Ectodermal cell (in vitro differentiated cells): ENCODE results near the gene CD300H. TPM values are rescaled to one million over a fixed set of nuclear protein-coding genes. Genes with fewer than 3 reads are reported as not detected.

Source experiments
- H3K27ac ChIP-seq: 2 replicates; pipeline ENCODE4 v1.7.0; 2013; ENCODE audit warnings: mild to moderate bottlenecking, low read depth, low read length; ENCODE audit not compliant: insufficient read depth, poor library complexity, severe bottlenecking
- H3K27me3 ChIP-seq: 2 replicates; pipeline ENCODE4 v1.7.0; 2013; ENCODE audit warnings: mild to moderate bottlenecking, low read length; ENCODE audit not compliant: insufficient read depth, control insufficient read depth, poor library complexity, severe bottlenecking
- H3K36me3 ChIP-seq: one replicate; pipeline ENCODE4 v1.7.0; 2013; ENCODE audit warnings: low read length; ENCODE audit not compliant: control insufficient read depth, insufficient read depth
- H3K4me1 ChIP-seq: one replicate; pipeline ENCODE4 v1.7.0; 2013; ENCODE audit warnings: low read length; ENCODE audit not compliant: control insufficient read depth, insufficient read depth
- H3K4me3 ChIP-seq: 2 replicates; pipeline ENCODE4 v1.7.0; 2013; ENCODE audit warnings: low read depth, low read length, control low read depth; ENCODE audit not compliant: insufficient read depth
- H3K9me3 ChIP-seq: 2 replicates; pipeline ENCODE4 v1.7.0; 2013; ENCODE audit warnings: mild to moderate bottlenecking, low read length, moderate library complexity; ENCODE audit not compliant: control insufficient read depth
- WGBS, 2 experiments: methylation state at CpG; one replicate each; pipeline ENCODE4 v1.1.7; 2013; ENCODE audit warnings: missing lambda C conversion rate in 2 of 2; 5-methylcytosine and 5-hydroxymethylcytosine counted together
- polyA plus RNA-seq, 4 experiments: library from polyadenylated mRNA; stranded (reverse); fragments of 50-300 nt; gene quantifications; one replicate each; pipeline ENCODE4 v1.2.3, GENCODE V29; 2013

The CD300H gene
- not detected for polyA plus RNA-seq (2013, experiment 1 of 4)
- not detected for polyA plus RNA-seq (2013, experiment 2 of 4)
- polyA plus RNA-seq (2013, experiment 3 of 4), result not detected
- not detected for polyA plus RNA-seq (2013, experiment 4 of 4)

DNA sequence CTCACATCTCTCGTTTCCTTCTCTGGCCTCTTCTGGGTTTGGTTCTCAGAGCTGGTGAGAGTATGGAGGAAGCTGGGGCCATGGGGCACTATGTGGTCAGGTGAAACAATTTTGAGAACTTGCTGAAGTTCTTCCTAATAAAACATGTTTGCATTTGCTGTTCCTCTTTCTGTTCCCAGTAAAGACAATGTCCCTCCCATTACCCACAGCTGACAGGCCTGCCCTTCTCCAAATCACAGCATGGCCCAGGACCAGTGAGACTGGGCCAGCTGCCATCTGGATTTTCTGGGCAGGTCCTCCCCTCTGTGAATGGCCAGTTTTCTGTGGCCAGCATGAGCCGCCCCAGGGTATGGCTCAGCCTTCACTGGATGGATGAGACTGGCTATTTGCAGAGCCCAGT is at the start of gene CD300H:
Gene CD300H (minus strand): TSS at position 113 of the 400 bp plus-strand sequence.
- H3K27ac ChIP-seq, result no peak within 1 kb of the TSS
- H3K27me3 ChIP-seq, result no peaks in the 10 kb centered on the region
- no peak within 1 kb of the TSS for H3K4me3 ChIP-seq
- no peaks in the 10 kb centered on the region for H3K9me3 ChIP-seq
- 88% methylated on average over 2 of the region's 2 CpGs for WGBS, 2 experiments
- no peaks in the 10 kb centered on the region for H3K4me1 ChIP-seq
- no peaks in the 10 kb centered on the region for H3K36me3 ChIP-seq

DNA sequence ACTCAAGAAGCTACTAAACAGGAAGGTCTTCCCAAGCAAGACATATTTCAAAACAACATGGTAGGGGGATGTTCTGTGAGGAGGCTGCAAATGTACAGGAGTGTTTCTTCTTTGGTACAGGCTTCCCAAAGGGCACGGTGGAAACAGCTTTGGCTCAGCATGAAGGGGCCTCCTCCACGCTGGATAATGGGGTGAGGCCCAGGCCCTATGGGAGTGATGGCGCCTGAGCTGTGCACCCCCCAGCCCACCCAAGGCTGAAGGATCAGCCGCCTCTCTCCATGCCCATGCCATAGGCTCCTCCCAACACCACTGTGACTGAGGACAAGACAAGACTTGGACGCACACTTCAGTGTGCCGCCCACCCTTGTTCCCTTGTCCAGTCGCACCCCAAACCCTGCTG is 49.4 kb upstream of the CD300H start:
- no peaks in the 10 kb centered on the region for H3K9me3 ChIP-seq
- no peaks in the 10 kb centered on the region for H3K36me3 ChIP-seq
- WGBS, 2 experiments, result 86 to 90% methylated on average over 7 of the region's 7 CpGs
- no peak overlapping the region for H3K27ac ChIP-seq
- peaks cover 35% of the 10 kb centered on the region for H3K27me3 ChIP-seq
- H3K4me3 ChIP-seq, result no peak overlapping the region
- H3K4me1 ChIP-seq, result no peaks in the 10 kb centered on the region

DNA sequence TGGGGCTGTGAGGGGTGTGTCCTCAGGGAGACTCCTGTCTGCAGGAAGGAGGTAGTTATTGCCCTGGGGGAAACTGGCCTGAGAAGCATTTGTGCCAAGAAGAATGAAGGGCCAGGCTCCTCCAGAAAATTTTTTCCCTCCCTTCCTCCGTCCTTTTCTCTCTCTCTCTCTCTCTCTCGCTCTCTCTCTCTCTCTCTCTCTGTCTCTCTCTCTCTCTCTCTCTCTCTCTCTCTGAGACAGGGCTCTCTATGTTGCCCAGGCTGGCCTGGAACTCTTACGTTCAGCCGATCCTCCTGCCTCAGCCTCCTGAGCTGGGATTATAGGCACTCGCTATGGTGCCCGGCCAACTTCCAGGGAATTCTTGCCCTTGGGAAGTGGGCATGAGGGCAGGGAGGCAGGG is 44.7 kb upstream of the CD300H start:
- no peaks in the 10 kb centered on the region for H3K9me3 ChIP-seq
- 87 to 93% methylated on average over 6 of the region's 6 CpGs for WGBS, 2 experiments
- H3K4me1 ChIP-seq, result no peaks in the 10 kb centered on the region
- no peak overlapping the region for H3K4me3 ChIP-seq
- no peak overlapping the region for H3K27ac ChIP-seq
- no peaks in the 10 kb centered on the region for H3K36me3 ChIP-seq
- peaks cover 46% of the 10 kb centered on the region for H3K27me3 ChIP-seq

- H3K27me3 ChIP-seq, result peaks cover 43% of the 10 kb centered on the region
- no peak overlapping the region for H3K27ac ChIP-seq
- H3K4me1 ChIP-seq, result no peaks in the 10 kb centered on the region
- no peak overlapping the region for H3K4me3 ChIP-seq
- H3K9me3 ChIP-seq, result no peaks in the 10 kb centered on the region
- no peaks in the 10 kb centered on the region for H3K36me3 ChIP-seq
- WGBS, 2 experiments, result 39 to 43% methylated on average over 2 of the region's 2 CpGs
These were observed 42.8 kb upstream of the CD300H start for GRCh38 chr17:74610108-74610507.

DNA sequence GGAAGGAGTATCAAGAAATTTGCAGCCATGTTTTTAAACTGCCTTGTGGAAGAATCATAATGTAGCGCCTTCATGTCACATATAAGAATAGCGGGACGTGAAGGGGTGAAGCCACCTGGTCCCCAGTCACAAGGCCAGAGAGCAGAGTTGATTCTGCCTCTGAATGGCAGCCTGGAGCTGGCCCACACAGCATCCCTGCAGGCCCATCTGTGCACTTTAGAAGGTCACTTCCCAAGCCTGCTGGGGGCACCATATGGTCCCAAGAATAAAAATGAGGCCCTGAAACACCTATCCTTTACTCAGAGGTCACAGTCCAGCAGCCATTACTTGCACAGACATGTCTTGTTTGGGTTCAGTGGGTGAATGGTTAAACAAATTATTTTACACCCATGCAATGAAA is 41.2 kb upstream of the CD300H start:
- 91 to 92% methylated on average over 3 of the region's 3 CpGs for WGBS, 2 experiments
- peaks cover 30% of the 10 kb centered on the region for H3K27me3 ChIP-seq
- H3K9me3 ChIP-seq, result no peaks in the 10 kb centered on the region
- no peaks in the 10 kb centered on the region for H3K36me3 ChIP-seq
- H3K27ac ChIP-seq, result no peak overlapping the region
- no peak overlapping the region for H3K4me3 ChIP-seq
- peaks cover 6% of the 10 kb centered on the region for H3K4me1 ChIP-seq

GRCh38 chr17:74607221-74607620 is 39.9 kb upstream of the CD300H start:
- no peaks in the 10 kb centered on the region for H3K9me3 ChIP-seq
- no peak overlapping the region for H3K4me3 ChIP-seq
- H3K27me3 ChIP-seq, result peaks cover 22% of the 10 kb centered on the region
- no peaks in the 10 kb centered on the region for H3K36me3 ChIP-seq
- peaks cover 15% of the 10 kb centered on the region for H3K4me1 ChIP-seq
- 96% methylated on average over 1 of the region's 1 CpG; no CpG with 5 or more reads in 1 of the 2 experiments for WGBS, 2 experiments
- H3K27ac ChIP-seq, result no peak overlapping the region

DNA sequence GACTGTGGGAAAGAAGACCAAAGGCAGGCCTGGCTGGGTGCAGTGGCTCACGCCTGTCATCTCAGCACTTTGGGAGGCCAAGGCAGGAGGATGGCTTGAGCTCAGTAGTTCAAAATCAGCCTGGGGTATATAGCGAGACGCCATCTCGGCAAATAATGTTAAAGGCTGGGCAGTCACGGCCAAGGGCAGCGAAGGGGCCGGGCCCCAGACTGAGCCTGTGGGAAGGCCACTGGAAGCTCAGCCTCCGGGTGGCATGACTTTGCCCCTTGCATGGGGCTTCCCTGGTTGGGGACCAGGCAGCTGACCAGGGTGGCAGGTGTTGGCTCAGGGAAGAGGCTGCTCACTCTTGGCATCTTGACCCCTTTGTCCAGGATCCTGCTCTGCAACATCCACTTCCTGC is 38.7 kb upstream of the CD300H start:
- WGBS, 2 experiments, result 88 to 89% methylated on average over 8 of the region's 8 CpGs
- H3K4me1 ChIP-seq, result peaks cover 16% of the 10 kb centered on the region
- H3K9me3 ChIP-seq, result no peaks in the 10 kb centered on the region
- no peak overlapping the region for H3K27ac ChIP-seq
- H3K27me3 ChIP-seq, result peaks cover 10% of the 10 kb centered on the region
- no peaks in the 10 kb centered on the region for H3K36me3 ChIP-seq
- no peak overlapping the region for H3K4me3 ChIP-seq

DNA sequence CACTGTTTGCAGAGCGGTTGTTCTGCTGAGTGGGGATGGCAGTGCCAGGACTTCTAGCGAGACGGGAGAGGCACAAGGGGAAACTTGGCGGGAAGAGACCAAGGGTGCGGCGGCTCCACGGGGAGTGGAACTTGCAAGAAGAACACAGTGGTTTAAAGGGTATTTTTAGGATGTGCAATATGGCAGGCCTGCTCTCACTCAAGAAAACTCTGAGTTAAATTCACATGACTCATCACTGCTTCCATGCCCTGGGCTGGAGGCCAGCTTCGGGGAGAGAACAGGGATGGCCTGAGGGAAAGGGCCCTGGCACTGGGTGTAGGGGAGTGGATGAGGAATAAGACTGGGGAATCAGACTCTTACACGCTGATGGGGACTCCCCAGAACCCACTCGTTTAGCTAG is 38.1 kb upstream of the CD300H start:
- Histone ChIP-seq H3K27me3 (peaks cover 3% of the 10 kb centered on the region), H3K36me3 (no peaks in the 10 kb centered on the region), H3K4me1 (peaks cover 16% of the 10 kb centered on the region), H3K9me3 (no peaks in the 10 kb centered on the region), H3K4me3 (no peak overlapping the region), H3K27ac (no peak overlapping the region)
- 81 to 84% methylated on average over 10 of the region's 10 CpGs for WGBS, 2 experiments

DNA sequence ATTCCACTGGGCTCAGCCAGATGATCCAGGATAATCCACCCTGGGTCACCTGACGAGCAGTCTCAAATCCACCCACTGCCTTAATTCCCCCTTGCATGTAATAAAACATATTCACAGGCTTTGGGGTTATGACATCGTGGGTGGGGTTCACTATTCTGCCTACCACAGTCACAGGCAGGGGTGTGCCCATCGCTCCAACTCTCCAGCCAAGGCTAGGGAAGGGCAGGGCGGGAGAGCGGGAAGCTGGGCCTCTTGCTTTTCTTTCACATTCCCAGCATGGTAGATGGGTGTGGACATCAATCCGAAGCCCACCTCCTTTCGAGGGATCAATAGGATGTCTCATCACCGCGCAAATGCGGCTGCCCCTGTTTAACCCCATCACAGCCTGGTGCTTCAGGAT is 37.5 kb upstream of the CD300H start:
- 80 to 81% methylated on average over 10 of the region's 10 CpGs for WGBS, 2 experiments
- H3K27me3 ChIP-seq, result no peaks in the 10 kb centered on the region
- H3K27ac ChIP-seq, result no peak overlapping the region

DNA sequence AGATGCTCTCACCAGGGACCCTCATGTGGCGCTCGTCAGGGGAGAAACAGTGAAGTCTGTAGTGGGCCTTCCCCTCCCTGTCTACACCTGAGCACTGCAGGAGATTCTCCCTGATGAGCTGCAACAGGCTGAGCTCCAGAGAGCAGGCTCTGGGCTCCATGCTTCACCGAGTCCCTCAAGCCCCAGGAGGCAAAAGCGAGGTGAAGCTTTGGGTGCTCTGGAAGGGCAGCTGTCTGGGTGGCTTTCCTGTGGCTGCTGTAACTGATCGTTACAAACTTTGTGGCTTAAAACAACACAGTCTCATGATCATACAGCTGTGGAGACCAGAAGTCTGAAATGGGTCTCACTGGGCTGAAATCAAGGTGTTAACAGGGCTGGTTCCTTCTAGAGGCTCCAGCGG is 36.9 kb upstream of the CD300H start:
- WGBS, 2 experiments, result 90 to 93% methylated on average over 6 of the region's 6 CpGs
- Histone ChIP-seq H3K27me3 (no peaks in the 10 kb centered on the region), H3K4me3 (no peak overlapping the region), H3K9me3 (no peaks in the 10 kb centered on the region), H3K27ac (no peak overlapping the region), H3K36me3 (no peaks in the 10 kb centered on the region), H3K4me1 (peaks cover 16% of the 10 kb centered on the region)

More for the DNA sequence above, 37.5 kb upstream of the CD300H start:
- Histone ChIP-seq H3K36me3 (no peaks in the 10 kb centered on the region), H3K4me1 (peaks cover 16% of the 10 kb centered on the region), H3K9me3 (no peaks in the 10 kb centered on the region), H3K4me3 (no peak overlapping the region)

- WGBS, 2 experiments, result 84 to 90% methylated on average over 5 of the region's 5 CpGs
- H3K27ac ChIP-seq, result no peak overlapping the region
These were observed 36.4 kb upstream of the CD300H start for GRCh38 chr17:74603746-74604145.

More at GRCh38 chr17:74603746-74604145, 36.4 kb upstream of the CD300H start:
- Histone ChIP-seq H3K36me3 (no peaks in the 10 kb centered on the region), H3K4me3 (no peak overlapping the region), H3K9me3 (no peaks in the 10 kb centered on the region), H3K27me3 (no peaks in the 10 kb centered on the region), H3K4me1 (peaks cover 16% of the 10 kb centered on the region)
